Kidney epithelial cell (primary cell): ENCODE measurements around the gene PRPF38A. TPM values are rescaled to one million over a fixed set of nuclear protein-coding genes. Genes with fewer than 3 reads are reported as not detected.
A peak's percentile ranks its signal among the peaks of the same experiment; 100 is the strongest.

Experiments
- DNase-seq: peaks from one replicate; pipeline ENCODE4 v3.0.0-alpha.2; 2010; ENCODE audit warnings: low read depth
- H3K27me3 ChIP-seq: 2 replicates; pipeline ENCODE4 v1.6.0; 2011; ENCODE audit warnings: low read length; ENCODE audit not compliant: control insufficient read depth, insufficient read depth
- H3K36me3 ChIP-seq: 2 replicates; pipeline ENCODE4 v1.5.1; 2011; ENCODE audit warnings: low read length; ENCODE audit not compliant: control insufficient read depth, insufficient read depth
- H3K4me3 ChIP-seq: 2 replicates; pipeline ENCODE4 v1.5.1; 2011; ENCODE audit warnings: low read depth, mild to moderate bottlenecking, control low read depth, low read length
- CTCF ChIP-seq: IDR thresholded peaks from 2 replicates; pipeline ENCODE4 v1.5.1; 2011; ENCODE audit warnings: mild to moderate bottlenecking, moderate library complexity, low read length, control low read depth, inconsistent platforms; ENCODE audit not compliant: insufficient read depth, poor library complexity, severe bottlenecking
- total RNA-seq: library from RNA; depleted of rRNA; stranded (reverse); fragments of >200 nt; gene quantifications from 2 replicates; pipeline ENCODE4 v1.2.3, GENCODE V29; 2015

Gene PRPF38A
- 14.2 and 18.2 TPM in 2 replicates for total RNA-seq

GRCh38 chr1:52404116-52404974, at the start of gene PRPF38A, which contains the start of gene ORC1:
Gene PRPF38A, plus strand, starts transcription at chr1:52404602. Its CDS starts 148 bp downstream, at chr1:52404750.
Gene ORC1, minus strand, starts transcription at chr1:52404423. Its CDS starts 2,200 bp downstream, at chr1:52402223.
- no peaks in the 10 kb centered on the region for H3K27me3 ChIP-seq
- TF ChIP-seq CTCF, result peak; percentile 81
- H3K4me3 ChIP-seq, result peak within 1 kb of the TSS; percentile 76
- H3K36me3 ChIP-seq, result no peaks in the 10 kb centered on the region
- peak; percentile 88 for DNase-seq

GRCh38 chr1:52355436-52355835, 49.0 kb upstream of the PRPF38A start:
- peaks cover 12% of the 10 kb centered on the region for H3K36me3 ChIP-seq
- no peak for TF ChIP-seq CTCF
- no peak for DNase-seq
- H3K27me3 ChIP-seq, result no peaks in the 10 kb centered on the region
- no peak overlapping the region for H3K4me3 ChIP-seq

- Histone ChIP-seq H3K27me3 (no peaks in the 10 kb centered on the region), H3K36me3 (peaks cover 12% of the 10 kb centered on the region), H3K4me3 (no peak overlapping the region)
- DNase-seq, result no peak
- TF ChIP-seq CTCF, result no peak
Measured at GRCh38 chr1:52355847-52356505, 48.4 kb upstream of the PRPF38A start.

GRCh38 chr1:52356818-52357355, 47.5 kb upstream of the PRPF38A start:
- no peaks in the 10 kb centered on the region for H3K27me3 ChIP-seq
- no peak overlapping the region for H3K4me3 ChIP-seq
- TF ChIP-seq CTCF, result no peak
- DNase-seq, result no peak
- peaks cover 12% of the 10 kb centered on the region for H3K36me3 ChIP-seq

- H3K27me3 ChIP-seq, result no peaks in the 10 kb centered on the region
- peaks cover 14% of the 10 kb centered on the region for H3K36me3 ChIP-seq
- no peak for TF ChIP-seq CTCF
- no peak for DNase-seq
- no peak overlapping the region for H3K4me3 ChIP-seq
Measured at GRCh38 chr1:52357397-52357796, 47.0 kb upstream of the PRPF38A start.
